BLaER1 treated with 17β-estradiol and CSF1 and Interleukin-3, amounts not matched to agents 10 nM and 100 nM (cell line): ENCODE measurements around the gene INPP5E.

ENCODE experiments used
- H3K27ac ChIP-seq, 11 experiments: shearing (Covaris generic); formaldehyde crosslinking; 2 replicates each; pipeline ENCODE4 v1.8.1; 2022
- H3K27me3 ChIP-seq, 11 experiments: shearing (Covaris generic); formaldehyde crosslinking; 2 replicates each; pipeline ENCODE4 v1.8.1; 2022
- H3K36me3 ChIP-seq, 11 experiments: shearing (Covaris generic); formaldehyde crosslinking; 2 replicates each; pipeline ENCODE4 v1.8.1; 2022
- H3K4me1 ChIP-seq, 10 experiments: shearing (Covaris generic); formaldehyde crosslinking; 2 replicates each; pipeline ENCODE4 v1.8.1; 2022
- H3K4me2 ChIP-seq, 11 experiments: shearing (Covaris generic); formaldehyde crosslinking; 2 replicates each; pipeline ENCODE4 v1.8.1; 2022
- H3K4me3 ChIP-seq, 10 experiments: shearing (Covaris generic); formaldehyde crosslinking; 2 replicates each; pipeline ENCODE4 v1.8.1; 2022
- H3K9ac ChIP-seq, 11 experiments: shearing (Covaris generic); formaldehyde crosslinking; 2 replicates each; pipeline ENCODE4 v1.8.1; 2022
- H3K9me3 ChIP-seq, 11 experiments: shearing (Covaris generic); formaldehyde crosslinking; replicated peaks in 1 of 11; 2 replicates each; pipeline ENCODE4 v1.8.1; 2022
- H4K20me1 ChIP-seq, 11 experiments: shearing (Covaris generic); formaldehyde crosslinking; 2 replicates each; pipeline ENCODE4 v1.8.1; 2022
- Cebpa-rat ChIP-seq, 11 experiments: shearing (Covaris generic); IDR thresholded peaks; 2 replicates each; pipeline ENCODE4 v1.8.1; 2022

The INPP5E gene

GRCh38 chr9:136402067-136402466 is 37.6 kb downstream of the INPP5E start:
- Histone ChIP-seq H3K27ac (no peak overlapping the region), H3K36me3 (peaks cover 48 to 72% (median 61%) of the 10 kb centered on the region in 11 experiments), H3K4me1 (peaks cover 41 to 60% (median 49%) of the 10 kb centered on the region in 10 experiments), H4K20me1 (peaks cover 18 to 60% (median 44%) of the 10 kb centered on the region in 11 experiments; a peak in 21 of 22 replicates), H3K27me3 (no peaks in the 10 kb centered on the region), H3K4me3 (no peak overlapping the region), H3K4me2 (no peak overlapping the region), H3K9me3 (no peaks in the 10 kb centered on the region), H3K9ac (peak overlapping the region in 1 of 11 experiments; percentile 95; a peak in 1 of 22 replicates)
- no peak for TF ChIP-seq Cebpa-rat (IDR thresholded peaks at IDR 0.05)

GRCh38 chr9:136401173-136401922 is 38.3 kb downstream of the INPP5E start:
- peaks cover 41 to 54% (median 49%) of the 10 kb centered on the region in 10 experiments for H3K4me1 ChIP-seq
- H3K27ac ChIP-seq, result peak overlapping the region in 1 of 11 experiments; percentile 87; a peak in 2 of 22 replicates
- no peaks in the 10 kb centered on the region for H3K27me3 ChIP-seq
- H3K9me3 ChIP-seq, result no peaks in the 10 kb centered on the region
- H3K36me3 ChIP-seq, result peaks cover 48 to 72% (median 61%) of the 10 kb centered on the region in 11 experiments
- H3K9ac ChIP-seq, result peak overlapping the region in 8 of 11 experiments; percentile 26 to 95 (median 83); a peak in 9 of 22 replicates
- H4K20me1 ChIP-seq, result peaks cover 18 to 64% (median 47%) of the 10 kb centered on the region in 11 experiments; a peak in 21 of 22 replicates
- no peak overlapping the region for H3K4me2 ChIP-seq
- no peak overlapping the region for H3K4me3 ChIP-seq
- TF ChIP-seq Cebpa-rat (IDR thresholded peaks at IDR 0.05), result no peak

DNA sequence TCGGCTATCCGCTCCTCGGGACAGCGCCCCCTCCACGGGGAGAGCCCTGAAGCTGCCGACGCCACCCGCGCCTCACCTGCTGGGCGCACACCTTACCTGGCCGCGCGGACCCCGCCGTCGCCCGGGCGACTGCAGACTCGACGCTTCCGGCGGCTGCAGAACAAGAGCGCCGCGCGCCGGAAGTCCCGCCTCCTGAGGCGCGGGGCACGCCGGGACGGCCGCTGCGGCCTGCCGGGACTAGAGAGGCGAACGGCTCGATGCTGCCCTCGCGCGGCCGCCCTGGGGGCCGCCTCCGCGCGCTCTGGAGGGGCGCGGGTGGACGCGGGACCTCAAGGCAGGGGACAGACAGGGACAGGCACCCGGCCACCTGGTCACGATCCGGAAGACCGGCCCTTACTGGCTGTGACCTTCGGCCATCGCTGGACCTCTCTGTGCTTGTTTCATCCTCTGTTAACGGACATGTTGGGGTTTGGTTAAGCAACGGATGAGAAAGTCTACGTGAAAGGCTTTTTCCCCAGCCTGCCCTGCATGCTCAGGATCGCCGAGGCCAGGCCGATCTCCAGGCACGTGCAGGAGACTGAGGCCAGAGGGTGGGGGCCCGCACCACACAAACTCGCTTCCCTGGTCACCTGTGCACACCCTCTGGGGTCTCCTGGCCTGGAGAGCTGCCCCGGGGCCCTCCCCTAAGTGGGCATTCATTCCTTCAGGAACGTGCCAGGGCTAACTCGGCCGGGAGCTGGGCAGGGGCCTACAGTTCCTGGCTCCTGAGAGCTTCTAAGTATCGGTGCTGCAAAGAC is 39.4 kb downstream of the INPP5E start, which contains the start of gene SNAPC4:
SNAPC4 (minus strand) TSS at position 133 of the 797 bp plus-strand sequence. CDS start 1,742 bp downstream, outside the sequence.
- Histone ChIP-seq H3K4me3 (peak within 1 kb of the TSS; percentile 84 to 100 (median 94)), H3K9me3 (no peaks in the 10 kb centered on the region), H3K36me3 (peaks cover 48 to 73% (median 63%) of the 10 kb centered on the region in 11 experiments), H3K27ac (peak within 1 kb of the TSS in 10 of 11 experiments; percentile 60 to 87 (median 76); a peak in 21 of 22 replicates), H3K9ac (peak within 1 kb of the TSS; percentile 79 to 95 (median 85)), H3K4me1 (peaks cover 31 to 44% (median 40%) of the 10 kb centered on the region in 10 experiments), H4K20me1 (peaks cover 15 to 66% (median 54%) of the 10 kb centered on the region in 11 experiments; a peak in 21 of 22 replicates), H3K27me3 (no peaks in the 10 kb centered on the region), H3K4me2 (peak within 1 kb of the TSS; percentile 86 to 100 (median 94))
- TF ChIP-seq Cebpa-rat (IDR thresholded peaks at IDR 0.05), result no peak

DNA sequence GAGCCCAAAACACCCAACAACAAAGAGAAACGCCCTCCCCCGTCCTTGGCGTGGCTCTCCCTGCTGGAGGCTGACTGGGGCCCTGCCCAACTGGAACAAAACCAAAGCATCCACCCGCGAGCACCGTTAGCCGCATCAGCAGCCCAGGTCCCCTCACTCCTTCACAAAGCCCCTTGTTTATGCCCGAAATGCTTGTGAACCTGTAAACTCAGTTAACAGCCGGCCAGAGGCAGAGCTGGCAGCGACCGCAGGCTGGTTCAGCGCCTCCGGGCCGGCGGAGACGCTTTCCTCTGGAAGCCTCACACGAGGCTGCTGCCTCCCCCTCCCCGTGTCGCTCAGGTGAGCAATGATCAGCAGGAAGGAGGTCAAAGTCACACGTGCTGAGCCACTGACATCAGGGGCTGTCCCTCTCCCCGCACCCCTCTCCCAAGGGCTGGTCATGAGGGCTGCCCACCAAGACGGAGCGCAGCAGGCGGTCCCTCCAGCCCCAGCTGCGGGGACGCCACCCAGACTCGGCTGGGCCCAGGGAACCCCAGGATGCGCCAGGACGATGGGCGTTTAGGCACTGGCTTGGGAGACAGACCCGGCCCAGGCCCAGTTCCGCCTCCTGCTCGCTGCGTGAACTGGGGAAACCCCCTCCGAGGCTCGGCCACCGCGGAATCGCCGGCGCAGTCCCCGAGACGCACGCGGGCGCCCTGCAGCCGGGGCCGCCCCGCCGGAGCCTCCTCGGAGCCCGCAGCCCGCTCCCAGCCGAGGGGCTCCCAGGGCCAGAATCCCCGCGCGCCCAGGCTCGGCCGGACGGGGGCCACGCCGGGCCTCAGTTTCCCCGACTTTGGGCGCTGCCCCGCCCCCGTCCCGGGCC is 40.2 kb downstream of the INPP5E start:
- Histone ChIP-seq H3K36me3 (peaks cover 49 to 73% (median 64%) of the 10 kb centered on the region in 11 experiments), H3K27ac (peak overlapping the region in 10 of 11 experiments; percentile 60 to 87 (median 76); a peak in 21 of 22 replicates), H3K27me3 (no peaks in the 10 kb centered on the region), H3K4me2 (peak overlapping the region; percentile 86 to 100 (median 94)), H3K9me3 (no peaks in the 10 kb centered on the region), H3K9ac (peak overlapping the region; percentile 79 to 95 (median 85)), H3K4me1 (peaks cover 23 to 35% (median 32%) of the 10 kb centered on the region in 10 experiments), H4K20me1 (peaks cover 8 to 66% (median 52%) of the 10 kb centered on the region in 11 experiments; a peak in 20 of 22 replicates), H3K4me3 (peak overlapping the region; percentile 84 to 100 (median 94))
- TF ChIP-seq Cebpa-rat (IDR thresholded peaks at IDR 0.05), result no peak

DNA sequence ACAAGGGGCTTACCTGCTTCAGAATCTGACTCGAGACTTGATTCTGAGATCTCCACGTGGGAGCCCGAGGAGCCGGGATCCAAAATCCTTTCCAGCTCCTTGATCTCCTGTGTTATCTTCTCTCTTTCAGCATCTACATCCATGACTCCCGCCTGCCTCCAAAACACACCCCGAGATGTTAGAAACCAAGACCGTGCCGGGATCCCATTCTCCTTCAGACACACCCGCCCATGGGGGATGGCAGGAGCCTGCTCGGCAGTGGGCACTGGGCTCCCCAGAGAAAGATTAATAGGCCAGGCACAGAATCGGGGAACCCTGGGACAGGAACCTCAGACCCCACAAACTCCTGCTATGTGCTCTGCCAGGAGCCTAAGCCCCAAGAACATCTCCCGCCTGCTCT is 41.4 kb downstream of the INPP5E start:
- no peak for TF ChIP-seq Cebpa-rat (IDR thresholded peaks at IDR 0.05)
- Histone ChIP-seq H3K4me3 (peak overlapping the region in 9 of 10 experiments; percentile 84 to 100 (median 94); a peak in 17 of 20 replicates), H3K4me2 (peak overlapping the region; percentile 86 to 100 (median 94)), H3K4me1 (peaks cover 12 to 24% (median 20%) of the 10 kb centered on the region in 10 experiments), H3K9me3 (no peaks in the 10 kb centered on the region), H3K27ac (peak overlapping the region in 2 of 11 experiments; percentile 79 to 87; a peak in 4 of 22 replicates), H3K27me3 (no peaks in the 10 kb centered on the region), H3K9ac (peak overlapping the region; percentile 79 to 95 (median 85)), H3K36me3 (peaks cover 58 to 73% (median 67%) of the 10 kb centered on the region in 11 experiments), H4K20me1 (peaks cover 0 to 68% (median 48%) of the 10 kb centered on the region in 11 experiments; a peak in 20 of 22 replicates)

DNA sequence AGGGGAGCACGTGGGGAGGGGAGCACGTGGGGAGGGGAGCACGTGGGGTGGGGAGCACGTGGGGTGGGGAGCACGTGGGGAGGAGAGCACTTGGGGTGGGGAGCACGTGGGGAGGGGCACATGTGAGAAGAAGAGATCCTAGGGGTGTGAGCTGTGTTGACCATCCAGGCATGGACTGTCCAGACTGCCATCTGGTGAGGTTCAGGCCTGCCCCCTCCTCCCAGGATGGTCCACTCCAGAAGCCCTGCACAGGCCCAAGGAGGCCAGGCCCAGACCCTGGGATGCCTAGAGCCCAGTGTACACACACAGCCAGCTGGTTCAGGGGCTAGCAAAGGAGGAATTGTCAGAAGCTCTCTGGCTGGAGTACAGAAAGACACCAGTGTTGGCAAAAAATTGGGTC is 42.0 kb downstream of the INPP5E start:
- H3K4me1 ChIP-seq, result peaks cover 11 to 24% (median 19%) of the 10 kb centered on the region in 10 experiments
- peak overlapping the region in 1 of 11 experiments; percentile 92; a peak in 1 of 22 replicates for H3K4me2 ChIP-seq
- H3K9ac ChIP-seq, result peak overlapping the region in 10 of 11 experiments; percentile 25 to 95 (median 84); a peak in 18 of 22 replicates
- no peak for TF ChIP-seq Cebpa-rat (IDR thresholded peaks at IDR 0.05)
- peaks cover 64 to 79% (median 73%) of the 10 kb centered on the region in 11 experiments for H3K36me3 ChIP-seq
- no peaks in the 10 kb centered on the region for H3K9me3 ChIP-seq
- H3K4me3 ChIP-seq, result no peak overlapping the region
- no peaks in the 10 kb centered on the region for H3K27me3 ChIP-seq
- H3K27ac ChIP-seq, result no peak overlapping the region; a peak in 1 of 22 replicates
- H4K20me1 ChIP-seq, result peaks cover 0 to 74% (median 54%) of the 10 kb centered on the region in 11 experiments; a peak in 20 of 22 replicates

DNA sequence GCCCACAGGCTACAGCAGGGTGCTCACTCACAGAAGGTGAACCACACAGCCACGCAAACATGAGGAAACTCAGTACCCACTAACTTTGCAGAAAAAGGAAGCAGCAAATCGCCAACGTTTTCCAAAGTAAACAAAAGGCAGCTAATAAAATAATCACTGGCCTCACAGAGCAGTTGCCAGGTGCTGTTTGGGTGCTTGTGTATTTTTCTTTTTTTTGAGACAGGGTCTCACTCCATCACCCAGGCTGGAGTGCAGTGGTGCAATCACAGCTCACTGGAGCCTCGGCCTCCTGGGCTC is 43.5 kb downstream of the INPP5E start:
- Histone ChIP-seq H3K27me3 (no peaks in the 10 kb centered on the region), H3K4me3 (no peak overlapping the region), H3K4me1 (peaks cover 11 to 24% (median 19%) of the 10 kb centered on the region in 10 experiments), H3K36me3 (peaks cover 64 to 79% (median 73%) of the 10 kb centered on the region in 11 experiments), H4K20me1 (peaks cover 0 to 88% (median 67%) of the 10 kb centered on the region in 11 experiments; a peak in 20 of 22 replicates), H3K4me2 (no peak overlapping the region), H3K9ac (0 out of 22 replicates have a peak overlapping the region, but pooled peaks of 1 of the 11 experiments have one; percentile 35), H3K9me3 (no peaks in the 10 kb centered on the region), H3K27ac (no peak overlapping the region)
- TF ChIP-seq Cebpa-rat (IDR thresholded peaks at IDR 0.05), result no peak
